Measurements from ENCODE around the gene TPRG1.

DNA sequence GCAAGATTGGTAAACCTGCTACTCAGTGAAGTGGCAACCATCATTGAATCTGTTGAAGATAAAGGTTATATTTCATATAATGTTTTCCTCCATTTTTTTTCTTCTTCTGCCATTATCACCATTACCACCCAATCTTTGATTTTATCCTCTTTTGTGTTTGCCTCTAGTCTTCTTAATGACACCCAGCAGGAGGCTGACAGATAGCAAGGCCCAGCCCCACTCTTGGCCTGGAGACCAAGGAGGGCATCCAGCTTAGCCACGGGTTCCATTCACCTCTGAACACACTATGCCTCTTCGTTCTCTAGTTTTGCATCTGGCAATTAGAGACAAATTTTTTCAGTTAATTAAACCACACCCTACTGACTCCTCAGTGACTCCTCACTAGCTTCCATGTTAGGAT, 129.7 kb downstream of the TPRG1 start:
- TF ChIP-seq, protein P1, sequence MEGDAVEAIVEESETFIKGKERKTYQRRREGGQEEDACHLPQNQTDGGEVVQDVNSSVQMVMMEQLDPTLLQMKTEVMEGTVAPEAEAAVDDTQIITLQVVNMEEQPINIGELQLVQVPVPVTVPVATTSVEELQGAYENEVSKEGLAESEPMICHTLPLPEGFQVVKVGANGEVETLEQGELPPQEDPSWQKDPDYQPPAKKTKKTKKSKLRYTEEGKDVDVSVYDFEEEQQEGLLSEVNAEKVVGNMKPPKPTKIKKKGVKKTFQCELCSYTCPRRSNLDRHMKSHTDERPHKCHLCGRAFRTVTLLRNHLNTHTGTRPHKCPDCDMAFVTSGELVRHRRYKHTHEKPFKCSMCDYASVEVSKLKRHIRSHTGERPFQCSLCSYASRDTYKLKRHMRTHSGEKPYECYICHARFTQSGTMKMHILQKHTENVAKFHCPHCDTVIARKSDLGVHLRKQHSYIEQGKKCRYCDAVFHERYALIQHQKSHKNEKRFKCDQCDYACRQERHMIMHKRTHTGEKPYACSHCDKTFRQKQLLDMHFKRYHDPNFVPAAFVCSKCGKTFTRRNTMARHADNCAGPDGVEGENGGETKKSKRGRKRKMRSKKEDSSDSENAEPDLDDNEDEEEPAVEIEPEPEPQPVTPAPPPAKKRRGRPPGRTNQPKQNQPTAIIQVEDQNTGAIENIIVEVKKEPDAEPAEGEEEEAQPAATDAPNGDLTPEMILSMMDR (IDR thresholded peaks at IDR 0.05; ENCODE audit: poor library complexity) = no peak
- no peak for TF ChIP-seq EZH2 (IDR thresholded peaks at IDR 0.05; ENCODE audit: borderline replicate concordance)

All from hepatocyte (in vitro differentiated cells).